HPDE6-E6E7 (cell line): ENCODE measurements around the gene PRM3.

ENCODE experiments used
- DNase-seq: peaks from one replicate; pipeline ENCODE4 v3.0.0; 2011; ENCODE audit warnings: missing footprints; ENCODE audit errors: extremely low spot score

Gene PRM3

DNA sequence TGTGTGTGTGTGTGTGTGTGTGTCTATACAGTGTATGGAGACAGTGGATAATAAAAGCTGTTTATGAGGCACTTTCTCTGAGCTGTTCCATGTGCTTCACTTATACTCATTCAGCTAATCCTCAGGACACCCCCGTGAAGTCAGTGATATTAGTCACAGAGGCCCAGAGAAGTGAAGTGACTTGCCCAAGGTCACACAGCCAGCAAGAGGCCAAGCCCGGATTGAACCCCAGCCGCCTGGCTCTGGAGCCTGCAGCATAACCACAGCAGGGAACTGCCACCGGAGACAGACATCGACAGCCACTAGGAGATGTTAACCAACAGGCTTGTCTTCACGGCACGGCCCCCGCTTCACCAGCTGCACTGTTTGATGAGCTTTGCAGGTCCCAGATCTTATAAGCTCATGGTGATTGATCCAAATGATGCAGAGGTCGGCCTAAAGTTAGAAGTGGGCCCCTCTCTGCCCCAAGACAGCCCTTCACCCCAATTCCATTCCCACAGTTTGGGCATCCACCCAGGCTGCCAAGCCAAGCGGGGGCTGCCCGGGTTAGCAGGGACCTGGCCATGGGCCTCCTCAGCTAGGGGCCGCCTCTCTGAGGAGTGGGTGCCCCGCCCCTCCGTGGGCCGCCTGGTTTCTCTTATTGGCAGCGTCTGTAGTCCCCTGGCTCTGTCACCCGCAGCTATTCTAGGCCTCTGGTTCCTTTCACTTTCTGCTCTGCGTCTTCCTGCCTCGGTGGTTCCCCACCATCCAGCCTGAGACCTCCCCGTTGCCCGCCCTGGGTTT lies 48.3 kb downstream of the PRM3 start:
- no peak for DNase-seq

DNA sequence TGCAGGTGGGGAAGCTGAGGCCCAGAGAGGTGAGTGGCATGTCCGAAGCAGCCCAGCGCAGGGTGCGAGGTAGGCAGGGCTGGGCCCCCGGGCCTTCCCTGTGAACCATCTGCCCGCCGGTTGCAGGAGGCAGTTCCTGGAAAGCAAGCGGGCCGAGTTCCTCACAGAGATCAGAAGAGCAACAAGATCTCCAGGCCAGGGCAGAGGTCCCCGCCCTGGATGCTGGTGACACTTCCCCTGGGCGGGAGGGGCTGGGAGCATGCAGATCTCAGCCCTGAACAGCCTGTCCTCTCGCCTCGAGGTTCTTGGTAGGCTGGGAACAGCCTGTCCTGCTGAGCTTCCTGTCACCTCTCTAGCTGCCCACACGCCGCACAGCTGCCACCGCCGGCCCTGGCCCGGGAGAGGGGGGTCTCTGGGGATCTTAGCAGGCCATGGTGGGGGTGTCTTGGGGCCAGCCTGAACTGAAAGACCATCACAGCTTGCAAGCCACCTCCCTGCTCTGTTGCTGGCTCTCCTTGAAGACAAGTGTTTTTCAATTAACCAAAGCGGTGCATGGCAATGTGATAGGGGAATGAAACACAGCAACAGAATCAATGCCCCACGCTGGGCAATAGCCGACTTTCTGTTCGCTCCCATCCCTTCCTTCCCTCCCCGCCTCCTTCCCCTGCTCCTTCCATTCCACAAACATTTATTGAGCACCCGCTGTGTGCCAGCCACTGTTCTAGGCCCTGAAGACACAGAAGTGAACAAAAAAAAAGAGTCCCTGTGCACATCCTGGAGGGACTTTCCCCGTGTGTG lies 49.1 kb downstream of the PRM3 start:
- no peak for DNase-seq
